GM12892 (cell line): ENCODE results near the gene OCA2.

Source experiments
- DNase-seq: peaks from one replicate; pipeline ENCODE4 v3.0.0; 2011; ENCODE audit not compliant: insufficient read length
- FAIRE-seq: peaks from 2 replicates; lab custom pipeline; 2011; peaks lifted over from hg19 to GRCh38; lab: Jason Lieb, UNC
- POLR2A ChIP-seq: IDR thresholded peaks from 2 replicates; pipeline ENCODE4 v1.6.1; 2011; ENCODE audit warnings: low read depth, low read length, control low read depth
- POLR2AphosphoS5 ChIP-seq: IDR thresholded peaks from 2 replicates; pipeline ENCODE4 v1.6.1; 2011; ENCODE audit warnings: low read depth, low read length, control low read depth
- TAF1 ChIP-seq: IDR thresholded peaks from 2 replicates; pipeline ENCODE4 v1.6.1; 2011; ENCODE audit warnings: low read depth, mild to moderate bottlenecking, control low read depth, low read length, borderline replicate concordance

OCA2 gene

GRCh38 chr15:27820232-27820631 lies 278.9 kb downstream of the OCA2 start:
- FAIRE-seq (no peak), DNase-seq (no peak)
- TF ChIP-seq POLR2AphosphoS5 (no peak), TAF1 (no peak), POLR2A (no peak)

- no peak for DNase-seq
- TF ChIP-seq POLR2AphosphoS5 (no peak), TAF1 (no peak), POLR2A (no peak)
- FAIRE-seq = no peak
Measured at GRCh38 chr15:27817258-27817657, 281.9 kb downstream of the OCA2 start.

- no peak for TF ChIP-seq POLR2A
- TF ChIP-seq TAF1 = no peak
- TF ChIP-seq POLR2AphosphoS5 = no peak
- no peak for DNase-seq
Measured at GRCh38 chr15:27816790-27817189, 282.3 kb downstream of the OCA2 start.

GRCh38 chr15:27815035-27815434 lies 284.1 kb downstream of the OCA2 start:
- FAIRE-seq (no peak), DNase-seq (no peak)
- TF ChIP-seq TAF1 (no peak), POLR2A (no peak), POLR2AphosphoS5 (no peak)

More at GRCh38 chr15:27816790-27817189, 282.3 kb downstream of the OCA2 start:
- no peak for FAIRE-seq

- no peak for FAIRE-seq
- no peak for TF ChIP-seq TAF1
- no peak for TF ChIP-seq POLR2A
- TF ChIP-seq POLR2AphosphoS5 = no peak
Measured at GRCh38 chr15:27813139-27813538, 286.0 kb downstream of the OCA2 start.

GRCh38 chr15:27808182-27808581 lies 290.9 kb downstream of the OCA2 start:
- TF ChIP-seq POLR2A (no peak), TAF1 (no peak), POLR2AphosphoS5 (no peak)
- FAIRE-seq (no peak), DNase-seq (no peak)

More at GRCh38 chr15:27813139-27813538, 286.0 kb downstream of the OCA2 start:
- no peak for DNase-seq

- no peak for DNase-seq
- no peak for TF ChIP-seq POLR2A
- no peak for TF ChIP-seq TAF1
- no peak for TF ChIP-seq POLR2AphosphoS5
- no peak for FAIRE-seq
Measured at GRCh38 chr15:27807335-27807734, 291.8 kb downstream of the OCA2 start.

GRCh38 chr15:27806396-27806795 lies 292.7 kb downstream of the OCA2 start:
- FAIRE-seq = no peak
- DNase-seq = no peak
- no peak for TF ChIP-seq TAF1
- no peak for TF ChIP-seq POLR2AphosphoS5
- no peak for TF ChIP-seq POLR2A

GRCh38 chr15:27805261-27806220 lies 293.6 kb downstream of the OCA2 start:
- TF ChIP-seq TAF1 (no peak), POLR2AphosphoS5 (no peak), POLR2A (no peak)
- DNase-seq (no peak), FAIRE-seq (no peak)

- TF ChIP-seq POLR2AphosphoS5 (no peak), TAF1 (no peak), POLR2A (no peak)
- no peak for FAIRE-seq
- DNase-seq = no peak
Measured at GRCh38 chr15:27804569-27805260, 294.4 kb downstream of the OCA2 start.

GRCh38 chr15:27798807-27799206 lies 300.3 kb downstream of the OCA2 start:
- DNase-seq = no peak
- no peak for FAIRE-seq
- TF ChIP-seq POLR2AphosphoS5 (no peak), POLR2A (no peak), TAF1 (no peak)
